SH-SY5Y (cell line): ENCODE results near the gene FRMD4A.

ENCODE experiments used
- GATA2 ChIP-seq: IDR thresholded peaks from 2 replicates; pipeline ENCODE4 v1.6.1; 2011; ENCODE audit warnings: mild to moderate bottlenecking, low read depth, low read length
- GATA3 ChIP-seq: IDR thresholded peaks from 2 replicates; pipeline ENCODE4 v1.6.1; 2011; ENCODE audit warnings: low read depth, mild to moderate bottlenecking, low read length, moderate library complexity

DNA sequence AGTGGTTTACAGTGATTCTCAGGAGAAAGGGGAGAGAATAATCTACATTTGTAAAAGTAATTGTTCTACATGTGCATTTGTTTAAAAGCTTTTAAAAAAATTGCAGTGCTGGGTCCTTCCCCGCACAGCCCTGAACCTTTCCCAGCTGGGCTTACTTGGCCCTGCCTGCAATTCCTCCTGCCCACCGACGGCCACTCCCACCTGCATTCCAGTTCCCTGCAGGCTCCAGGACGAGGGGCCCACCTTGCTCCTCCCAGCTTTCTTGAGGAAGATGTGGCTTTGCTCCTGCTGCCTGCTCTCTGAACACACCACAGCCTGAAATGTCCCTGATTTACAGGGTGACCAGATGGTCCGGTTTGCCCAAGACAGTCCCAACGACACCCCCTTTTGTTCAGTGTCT, 521.3 kb downstream of the FRMD4A start:
- TF ChIP-seq GATA2 (no peak), GATA3 (no peak)
